ENCODE measurements around the gene BMP7.

BMP7 gene

GRCh38 chr20:57126481-57127092, 139.9 kb downstream of the BMP7 start:
- no peak overlapping the region for H3K9ac ChIP-seq (ENCODE audit: insufficient read length)
- no peaks in the 10 kb centered on the region for H3K36me3 ChIP-seq (ENCODE audit: insufficient read depth, low read length)
- H3K27ac ChIP-seq, result no peak overlapping the region
- H3K4me3 ChIP-seq, result no peak overlapping the region
- DNase-seq (ENCODE audit: low read depth, low spot score), result no peak
- H3K9me3 ChIP-seq (ENCODE audit: low read depth, low read length), result no peaks in the 10 kb centered on the region
- TF ChIP-seq EZH2 (IDR thresholded peaks at IDR 0.05) (no peak), FOXP2 (optimal IDR thresholded peaks at IDR 0.05; ENCODE audit: control extremely low read depth, extremely low read length, insufficient read depth) (no peak), POLR2AphosphoS5 (IDR thresholded peaks at IDR 0.05; ENCODE audit: borderline replicate concordance, low read depth, low read length) (no peak)

- H3K9me3 ChIP-seq (ENCODE audit: low read depth, low read length), result no peaks in the 10 kb centered on the region
- H3K27ac ChIP-seq, result no peak overlapping the region
- DNase-seq (ENCODE audit: low read depth, low spot score), result no peak
- H3K4me3 ChIP-seq, result no peak overlapping the region
- H3K36me3 ChIP-seq (ENCODE audit: insufficient read depth, low read length), result no peaks in the 10 kb centered on the region
- TF ChIP-seq EZH2 (IDR thresholded peaks at IDR 0.05), result no peak
- no peak for TF ChIP-seq FOXP2 (optimal IDR thresholded peaks at IDR 0.05; ENCODE audit: control extremely low read depth, extremely low read length, insufficient read depth)
- TF ChIP-seq POLR2AphosphoS5 (IDR thresholded peaks at IDR 0.05; ENCODE audit: borderline replicate concordance, low read depth, low read length), result no peak
- no peak overlapping the region for H3K9ac ChIP-seq (ENCODE audit: insufficient read length)
Observed at GRCh38 chr20:57124800-57125517, 141.5 kb downstream of the BMP7 start.

DNA sequence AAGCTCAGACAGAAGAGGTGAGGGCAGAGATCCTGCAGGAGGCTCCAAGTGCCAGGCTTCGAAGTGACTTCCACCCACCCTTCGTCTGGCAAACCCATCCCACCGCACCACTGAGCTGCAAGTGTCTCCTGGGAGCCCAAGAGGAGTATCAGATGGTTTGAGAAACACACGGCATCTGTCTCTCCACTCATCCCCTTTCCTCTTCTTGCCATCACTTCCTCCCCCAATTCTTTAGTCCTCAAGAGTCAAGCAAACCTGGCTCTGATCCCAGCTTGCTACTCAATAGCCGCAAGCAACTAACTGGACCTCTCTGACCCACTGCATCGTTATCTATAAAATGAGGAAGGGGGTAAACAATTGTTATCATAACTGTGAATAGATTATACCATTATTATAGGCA, 142.1 kb downstream of the BMP7 start:
- TF ChIP-seq POLR2AphosphoS5 (IDR thresholded peaks at IDR 0.05; ENCODE audit: borderline replicate concordance, low read depth, low read length) (no peak), FOXP2 (optimal IDR thresholded peaks at IDR 0.05; ENCODE audit: control extremely low read depth, extremely low read length, insufficient read depth) (no peak), EZH2 (IDR thresholded peaks at IDR 0.05) (no peak)
- no peak for DNase-seq (ENCODE audit: low read depth, low spot score)
- no peak overlapping the region for H3K27ac ChIP-seq
- H3K36me3 ChIP-seq (ENCODE audit: insufficient read depth, low read length), result no peaks in the 10 kb centered on the region
- H3K9me3 ChIP-seq (ENCODE audit: low read depth, low read length), result no peaks in the 10 kb centered on the region
- H3K4me3 ChIP-seq, result no peak overlapping the region
- H3K9ac ChIP-seq (ENCODE audit: insufficient read length), result no peak overlapping the region

DNA sequence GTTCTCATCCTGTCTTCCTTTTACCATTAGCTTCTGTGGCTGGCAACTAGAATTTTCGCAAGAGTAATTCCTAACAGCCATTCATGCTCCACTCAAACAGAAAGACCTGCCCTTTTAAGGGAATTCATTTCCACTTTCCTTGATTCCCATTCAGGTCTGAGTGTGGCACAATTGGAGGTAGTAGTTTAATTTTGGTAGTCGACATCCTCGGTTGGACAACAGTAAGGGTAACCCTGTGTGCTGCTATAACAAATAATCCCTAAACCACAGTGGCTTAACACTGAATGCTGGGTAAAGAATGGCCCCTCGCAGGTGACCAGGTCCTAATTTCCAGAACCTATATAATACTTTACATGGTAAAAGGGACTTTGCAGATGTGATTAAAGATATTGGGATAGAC, 142.9 kb downstream of the BMP7 start:
- H3K9ac ChIP-seq (ENCODE audit: insufficient read length), result no peak overlapping the region
- H3K4me3 ChIP-seq, result no peak overlapping the region
- DNase-seq (ENCODE audit: low read depth, low spot score), result no peak
- H3K27ac ChIP-seq, result no peak overlapping the region
- no peaks in the 10 kb centered on the region for H3K36me3 ChIP-seq (ENCODE audit: insufficient read depth, low read length)
- no peaks in the 10 kb centered on the region for H3K9me3 ChIP-seq (ENCODE audit: low read depth, low read length)
- TF ChIP-seq FOXP2 (optimal IDR thresholded peaks at IDR 0.05; ENCODE audit: control extremely low read depth, extremely low read length, insufficient read depth) (no peak), EZH2 (IDR thresholded peaks at IDR 0.05) (no peak), POLR2AphosphoS5 (IDR thresholded peaks at IDR 0.05; ENCODE audit: borderline replicate concordance, low read depth, low read length) (no peak)

DNA sequence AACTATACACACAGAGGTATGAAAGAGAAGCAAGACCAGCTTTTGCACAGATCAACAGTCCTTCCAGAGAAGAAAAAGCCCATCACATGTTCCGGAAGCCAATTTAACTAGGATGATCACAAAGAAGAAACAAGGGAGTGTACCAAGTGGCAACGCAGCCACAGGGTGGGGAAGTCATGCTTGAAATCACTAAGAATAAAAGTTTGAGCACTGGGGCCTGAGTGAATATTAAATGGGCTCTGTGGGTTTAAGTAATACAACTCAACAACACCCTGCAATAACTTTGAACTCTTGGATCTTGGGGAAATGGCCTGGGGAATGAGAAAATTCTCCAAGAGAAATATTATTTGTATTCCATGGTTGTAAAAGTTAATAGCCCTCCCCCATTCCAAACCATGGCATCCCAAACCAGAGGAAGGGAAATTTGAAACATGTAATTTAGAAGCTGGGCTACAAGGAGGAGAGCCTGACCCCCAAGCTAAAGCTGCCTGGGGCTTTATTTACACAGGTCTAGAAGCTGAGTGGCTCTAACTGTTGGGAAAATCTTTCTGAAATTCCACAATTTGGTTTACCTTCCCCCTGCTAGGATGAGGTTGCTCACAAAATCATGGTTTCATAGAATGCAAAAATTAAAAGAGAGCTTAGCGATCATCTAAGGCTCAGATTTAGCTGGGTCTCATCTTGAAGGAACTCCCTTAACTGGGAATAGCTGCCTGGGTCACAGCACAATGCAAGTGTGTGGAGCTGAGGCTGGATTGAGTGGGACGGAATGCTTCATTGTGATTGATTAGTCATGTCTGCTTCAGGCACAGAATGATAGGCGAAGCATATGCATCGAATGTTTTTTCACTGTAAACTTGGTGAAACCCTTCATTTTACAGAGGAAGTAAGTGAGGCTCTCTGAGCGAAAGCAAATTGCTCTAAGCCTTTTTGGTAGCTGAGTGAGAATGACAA, 143.6 kb downstream of the BMP7 start:
- no peak overlapping the region for H3K27ac ChIP-seq
- no peaks in the 10 kb centered on the region for H3K36me3 ChIP-seq (ENCODE audit: insufficient read depth, low read length)
- H3K9ac ChIP-seq (ENCODE audit: insufficient read length), result no peak overlapping the region
- no peak overlapping the region for H3K4me3 ChIP-seq
- TF ChIP-seq EZH2 (IDR thresholded peaks at IDR 0.05) (no peak), POLR2AphosphoS5 (IDR thresholded peaks at IDR 0.05; ENCODE audit: borderline replicate concordance, low read depth, low read length) (no peak), FOXP2 (optimal IDR thresholded peaks at IDR 0.05; ENCODE audit: control extremely low read depth, extremely low read length, insufficient read depth) (no peak)
- no peaks in the 10 kb centered on the region for H3K9me3 ChIP-seq (ENCODE audit: low read depth, low read length)
- DNase-seq (ENCODE audit: low read depth, low spot score), result no peak

GRCh38 chr20:57118964-57119363, 147.5 kb downstream of the BMP7 start:
- Histone ChIP-seq H3K9ac (ENCODE audit: insufficient read length) (no peak overlapping the region), H3K4me3 (no peak overlapping the region), H3K27ac (no peak overlapping the region), H3K36me3 (ENCODE audit: insufficient read depth, low read length) (no peaks in the 10 kb centered on the region), H3K9me3 (ENCODE audit: low read depth, low read length) (no peaks in the 10 kb centered on the region)
- TF ChIP-seq POLR2AphosphoS5 (IDR thresholded peaks at IDR 0.05; ENCODE audit: borderline replicate concordance, low read depth, low read length) (no peak), EZH2 (IDR thresholded peaks at IDR 0.05) (no peak), FOXP2 (optimal IDR thresholded peaks at IDR 0.05; ENCODE audit: control extremely low read depth, extremely low read length, insufficient read depth) (no peak)
- DNase-seq (ENCODE audit: low read depth, low spot score), result no peak
